Keratinocyte (primary cell): ENCODE results near the gene ZNF628. TPM values are rescaled to one million over a fixed set of nuclear protein-coding genes. Genes with fewer than 3 reads are reported as not detected.
A peak's percentile ranks its signal among the peaks of the same experiment; 100 is the strongest.

Experiments used
- DNase-seq: peaks from one replicate; pipeline ENCODE4 v3.0.0-alpha.2; 2011; ENCODE audit warnings: low read depth, missing footprints, low spot score
- FAIRE-seq: peaks from 2 replicates; lab custom pipeline; 2011; peaks lifted over from hg19 to GRCh38; lab: Jason Lieb, UNC
- H2AFZ ChIP-seq: 2 replicates; pipeline ENCODE4 v1.6.0; 2012; ENCODE audit warnings: low read length, control low read depth, inconsistent platforms; ENCODE audit not compliant: control insufficient read depth
- H3K27ac ChIP-seq: 2 replicates; pipeline ENCODE4 v1.5.1; 2011; ENCODE audit warnings: low read length; ENCODE audit not compliant: control insufficient read depth, insufficient read depth
- H3K27me3 ChIP-seq: 3 replicates; pipeline ENCODE4 v1.6.0; 2011; ENCODE audit warnings: low read length; ENCODE audit not compliant: control insufficient read depth, insufficient read depth; ENCODE audit errors: extremely low read depth
- H3K36me3 ChIP-seq, 2 experiments: 2 replicates in 1 of 2; 3 replicates in 1 of 2; pipeline ENCODE4 v1.5.1; 2011; ENCODE audit warnings: low read length in 2 of 2, mild to moderate bottlenecking in 1 of 2; ENCODE audit not compliant: control insufficient read depth in 2 of 2, insufficient read depth in 2 of 2; ENCODE audit errors: extremely low read depth in 1 of 2
- H3K4me1 ChIP-seq: 3 replicates; pipeline ENCODE4 v1.5.1; 2011; ENCODE audit warnings: low read length; ENCODE audit not compliant: control insufficient read depth, insufficient read depth; ENCODE audit errors: extremely low read depth
- H3K4me2 ChIP-seq: 3 replicates; pipeline ENCODE4 v1.6.0; 2011; ENCODE audit warnings: low read depth, low read length; ENCODE audit not compliant: control insufficient read depth, insufficient read depth; ENCODE audit errors: extremely low read depth
- H3K4me3 ChIP-seq, 3 experiments: fragments of 200-600 bp in 1 of 3; sonication (generic) in 1 of 3; 2 replicates in 2 of 3; 3 replicates in 1 of 3; pipeline ENCODE4 v1.5.1; 2011 to 2016; ENCODE audit warnings: low read length in 3 of 3, mild to moderate bottlenecking in 3 of 3, control low read depth in 2 of 3, inconsistent platforms in 1 of 3, low read depth in 1 of 3, mixed read lengths in 1 of 3, mixed run types in 1 of 3, moderate library complexity in 1 of 3; ENCODE audit not compliant: control insufficient read depth in 2 of 3, insufficient read depth in 2 of 3; ENCODE audit errors: extremely low read depth in 1 of 3
- H3K79me2 ChIP-seq: 2 replicates; pipeline ENCODE4 v1.6.0; 2012; ENCODE audit warnings: low read length; ENCODE audit not compliant: control insufficient read depth, insufficient read depth
- H3K9ac ChIP-seq: 3 replicates; pipeline ENCODE4 v1.6.0; 2011; ENCODE audit warnings: low read length; ENCODE audit not compliant: control insufficient read depth, insufficient read depth; ENCODE audit errors: extremely low read depth
- H3K9me1 ChIP-seq: 3 replicates; pipeline ENCODE4 v1.6.0; 2011; ENCODE audit warnings: low read length; ENCODE audit not compliant: control insufficient read depth, insufficient read depth; ENCODE audit errors: extremely low read depth
- H3K9me3 ChIP-seq: 2 replicates; pipeline ENCODE4 v1.5.1; 2012; ENCODE audit warnings: low read depth, low read length; ENCODE audit not compliant: control insufficient read depth
- H4K20me1 ChIP-seq: 3 replicates; pipeline ENCODE4 v1.6.0; 2011; ENCODE audit warnings: low read length; ENCODE audit not compliant: control insufficient read depth, insufficient read depth; ENCODE audit errors: extremely low read depth
- CTCF ChIP-seq, 3 experiments: IDR thresholded peaks in 1 of 3; conservative IDR thresholded peaks in 1 of 3; optimal IDR thresholded peaks in 1 of 3; 2 replicates in 2 of 3; 3 replicates in 1 of 3; pipeline versions ENCODE3 to v1.5.1; 2011; ENCODE audit warnings: low read length in 3 of 3, mild to moderate bottlenecking in 3 of 3, moderate library complexity in 2 of 3, control low read depth in 1 of 3, inconsistent platforms in 1 of 3; ENCODE audit not compliant: insufficient read depth in 2 of 3; ENCODE audit errors: extremely low read depth in 1 of 3
- EZH2 ChIP-seq: IDR thresholded peaks from one replicate; pipeline ENCODE4 v1.6.1; 2012; ENCODE audit warnings: inconsistent platforms, mild to moderate bottlenecking, low read length, moderate library complexity
- dilution Hi-C: fragments of 300-500 bp; cut with MboI; formaldehyde crosslinking; loops from one replicate; pipeline ENCODE4 v1.7.0; 2020; ENCODE audit warnings: low sequenced_read_pairs; ENCODE audit not compliant: extremely low pct_ligation_motif_present
- polyA plus RNA-seq, 5 experiments: library from polyadenylated mRNA; depleted of rRNA in 3 of 5; stranded (reverse) in 3 of 5; stranded (forward) in 1 of 5; unstranded in 1 of 5; fragments of >200 nt; gene quantifications; 1 replicate in 1 of 5; 2 replicates in 3 of 5; 3 replicates in 1 of 5; pipeline versions ENCODE4 v1.2.1 to v1.2.3, GENCODE V29; 2011 to 2012; ENCODE audit warnings: missing spikeins in 2 of 5, low read depth in 1 of 5, low replicate concordance in 1 of 5

The ZNF628 gene
- polyA plus RNA-seq, 1 donor (not counting 4 experiments of a cell fraction or from before 2014, with no cell fraction given) = 0.22 TPM

GRCh38 chr19:55441692-55442321 is 34.6 kb upstream of the ZNF628 start:
- H3K79me2 ChIP-seq = no peaks in the 10 kb centered on the region
- dilution Hi-C loops = no loop called here
- H3K4me2 ChIP-seq = peak overlapping the region; percentile 22
- H4K20me1 ChIP-seq = peaks cover 8% of the 10 kb centered on the region
- H3K27ac ChIP-seq = no peak overlapping the region
- no peaks in the 10 kb centered on the region for H3K9me3 ChIP-seq
- H3K9ac ChIP-seq = no peak overlapping the region
- peaks cover 12% of the 10 kb centered on the region for H3K4me1 ChIP-seq
- peaks cover 58% of the 10 kb centered on the region for H3K27me3 ChIP-seq
- FAIRE-seq (no peak), DNase-seq (no peak)
- H2AFZ ChIP-seq = no peak overlapping the region
- H3K36me3 ChIP-seq = no peaks in the 10 kb centered on the region
- TF ChIP-seq CTCF (optimal IDR thresholded peaks at IDR 0.05 in 1 of 3, IDR thresholded peaks at IDR 0.05 in 1 of 3, conservative IDR thresholded peaks at IDR 0.05 in 1 of 3; ENCODE audit: extremely low read depth in 1 of 3, insufficient read depth in 2 of 3, low read length in 3 of 3) = no peak
- peak; percentile 95 for TF ChIP-seq EZH2
- H3K4me3 ChIP-seq = no peak overlapping the region
- H3K9me1 ChIP-seq = no peaks in the 10 kb centered on the region

- no peaks in the 10 kb centered on the region for H3K36me3 ChIP-seq
- dilution Hi-C loops = no loop called here
- FAIRE-seq (no peak), DNase-seq (no peak)
- peaks cover 19% of the 10 kb centered on the region for H3K4me1 ChIP-seq
- no peak overlapping the region for H3K27ac ChIP-seq
- H3K9me1 ChIP-seq = no peaks in the 10 kb centered on the region
- no peak for TF ChIP-seq CTCF (optimal IDR thresholded peaks at IDR 0.05 in 1 of 3, IDR thresholded peaks at IDR 0.05 in 1 of 3, conservative IDR thresholded peaks at IDR 0.05 in 1 of 3; ENCODE audit: extremely low read depth in 1 of 3, insufficient read depth in 2 of 3, low read length in 3 of 3)
- TF ChIP-seq EZH2 = no peak
- H2AFZ ChIP-seq = no peak overlapping the region
- H3K27me3 ChIP-seq = peaks cover 58% of the 10 kb centered on the region
- no peak overlapping the region for H3K4me2 ChIP-seq
- H3K9ac ChIP-seq = no peak overlapping the region
- no peaks in the 10 kb centered on the region for H3K9me3 ChIP-seq
- no peak overlapping the region for H3K4me3 ChIP-seq
- H3K79me2 ChIP-seq = no peaks in the 10 kb centered on the region
- H4K20me1 ChIP-seq = peaks cover 7% of the 10 kb centered on the region
Observed at GRCh38 chr19:55442372-55442961, 34.0 kb upstream of the ZNF628 start.
